KMS-11 (cell line): ENCODE results near the gene AMDHD2.

Source experiments
- H2AFZ ChIP-seq: fragments of 200-600 bp; sonication (generic); 2 replicates; pipeline ENCODE4 v1.6.1; 2016; ENCODE audit warnings: antibody characterized with exemption, mixed run types, low read depth
- H3K27ac ChIP-seq: fragments of 200-600 bp; sonication (generic); 2 replicates; pipeline ENCODE4 v1.6.1; 2016; ENCODE audit warnings: mild to moderate bottlenecking, mixed run types
- H3K27me3 ChIP-seq: fragments of 200-600 bp; sonication (generic); 2 replicates; pipeline ENCODE4 v1.6.1; 2017; ENCODE audit warnings: mild to moderate bottlenecking, low read depth, mixed run types, moderate library complexity; ENCODE audit not compliant: insufficient read depth
- H3K36me3 ChIP-seq: fragments of 200-600 bp; sonication (generic); 2 replicates; pipeline ENCODE4 v1.6.1; 2017; ENCODE audit warnings: mild to moderate bottlenecking, mixed run types; ENCODE audit not compliant: insufficient read depth
- H3K4me1 ChIP-seq: fragments of 200-600 bp; sonication (generic); 2 replicates; pipeline ENCODE4 v1.6.1; 2016; ENCODE audit warnings: mild to moderate bottlenecking, low read depth, mixed run types; ENCODE audit not compliant: poor library complexity, severe bottlenecking
- H3K4me2 ChIP-seq: fragments of 200-600 bp; sonication (generic); 2 replicates; pipeline ENCODE4 v1.7.0; 2016; ENCODE audit warnings: mild to moderate bottlenecking, mixed run types
- H3K4me3 ChIP-seq: fragments of 200-600 bp; sonication (generic); IDR thresholded peaks from 2 replicates; pipeline ENCODE4 v1.6.1; 2017; ENCODE audit warnings: low read depth, low read length, mixed read lengths; ENCODE audit not compliant: insufficient read depth
- H3K79me2 ChIP-seq: fragments of 200-600 bp; sonication (generic); 2 replicates; pipeline ENCODE4 v1.6.1; 2016; ENCODE audit warnings: low read depth, mixed run types; ENCODE audit not compliant: insufficient read depth
- H3K9ac ChIP-seq: fragments of 200-600 bp; sonication (generic); 2 replicates; pipeline ENCODE4 v1.6.1; 2016; ENCODE audit warnings: mild to moderate bottlenecking, mixed run types
- H4K20me1 ChIP-seq: fragments of 200-600 bp; sonication (generic); 2 replicates; pipeline ENCODE4 v1.6.1; 2016; ENCODE audit warnings: mild to moderate bottlenecking, mixed run types; ENCODE audit not compliant: insufficient read depth
- TF ChIP-seq, protein P1 (sequence below): fragments of 200-600 bp; sonication (generic); conservative IDR thresholded peaks from 2 replicates; pipeline ENCODE4 v1.6.1; 2017; ENCODE audit warnings: low read depth, mild to moderate bottlenecking, antibody characterized with exemption, low read length, moderate library complexity, mixed read lengths

The AMDHD2 gene

DNA sequence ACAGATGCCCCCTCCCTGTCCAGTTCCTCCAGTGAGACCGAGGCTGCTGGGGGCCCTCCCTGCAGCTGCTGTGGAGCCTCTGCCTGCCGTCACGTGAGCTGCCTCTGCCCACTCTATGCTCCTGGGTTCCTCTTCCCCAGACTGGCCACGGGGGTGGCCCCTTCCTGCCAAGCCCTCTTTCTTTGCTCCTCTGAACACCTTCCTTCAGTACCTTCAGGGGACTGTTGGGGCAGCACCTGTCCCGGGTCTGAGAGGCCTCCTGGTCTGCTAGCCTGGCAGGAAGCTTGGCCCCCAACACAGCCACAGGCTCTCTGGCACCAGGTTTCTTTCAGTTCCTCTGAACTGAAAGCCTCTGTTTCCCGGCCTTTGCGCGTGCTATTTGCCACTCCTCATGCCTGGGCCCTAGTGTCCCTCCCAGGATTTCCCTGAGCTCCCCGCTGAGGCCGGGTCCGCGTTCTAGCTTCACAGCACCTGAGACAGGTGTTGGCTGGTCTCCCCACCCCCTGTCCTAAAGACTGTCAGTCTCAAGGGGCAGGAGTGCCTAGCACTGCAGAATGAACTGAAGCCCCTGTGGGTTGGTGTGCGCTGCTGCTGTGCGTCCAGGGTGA is 13.0 kb upstream of the AMDHD2 start:
- H3K36me3 ChIP-seq: no peaks in the 10 kb centered on the region
- no peak overlapping the region for H2AFZ ChIP-seq
- TF ChIP-seq, protein P1, sequence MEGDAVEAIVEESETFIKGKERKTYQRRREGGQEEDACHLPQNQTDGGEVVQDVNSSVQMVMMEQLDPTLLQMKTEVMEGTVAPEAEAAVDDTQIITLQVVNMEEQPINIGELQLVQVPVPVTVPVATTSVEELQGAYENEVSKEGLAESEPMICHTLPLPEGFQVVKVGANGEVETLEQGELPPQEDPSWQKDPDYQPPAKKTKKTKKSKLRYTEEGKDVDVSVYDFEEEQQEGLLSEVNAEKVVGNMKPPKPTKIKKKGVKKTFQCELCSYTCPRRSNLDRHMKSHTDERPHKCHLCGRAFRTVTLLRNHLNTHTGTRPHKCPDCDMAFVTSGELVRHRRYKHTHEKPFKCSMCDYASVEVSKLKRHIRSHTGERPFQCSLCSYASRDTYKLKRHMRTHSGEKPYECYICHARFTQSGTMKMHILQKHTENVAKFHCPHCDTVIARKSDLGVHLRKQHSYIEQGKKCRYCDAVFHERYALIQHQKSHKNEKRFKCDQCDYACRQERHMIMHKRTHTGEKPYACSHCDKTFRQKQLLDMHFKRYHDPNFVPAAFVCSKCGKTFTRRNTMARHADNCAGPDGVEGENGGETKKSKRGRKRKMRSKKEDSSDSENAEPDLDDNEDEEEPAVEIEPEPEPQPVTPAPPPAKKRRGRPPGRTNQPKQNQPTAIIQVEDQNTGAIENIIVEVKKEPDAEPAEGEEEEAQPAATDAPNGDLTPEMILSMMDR: no peak
- no peak overlapping the region for H3K4me3 ChIP-seq
- H3K4me2 ChIP-seq: no peak overlapping the region
- H3K27ac ChIP-seq: no peak overlapping the region
- peaks cover 20% of the 10 kb centered on the region for H3K4me1 ChIP-seq
- H3K79me2 ChIP-seq: no peaks in the 10 kb centered on the region
- H3K9ac ChIP-seq: no peak overlapping the region
- no peaks in the 10 kb centered on the region for H3K27me3 ChIP-seq
- H4K20me1 ChIP-seq: no peaks in the 10 kb centered on the region

DNA sequence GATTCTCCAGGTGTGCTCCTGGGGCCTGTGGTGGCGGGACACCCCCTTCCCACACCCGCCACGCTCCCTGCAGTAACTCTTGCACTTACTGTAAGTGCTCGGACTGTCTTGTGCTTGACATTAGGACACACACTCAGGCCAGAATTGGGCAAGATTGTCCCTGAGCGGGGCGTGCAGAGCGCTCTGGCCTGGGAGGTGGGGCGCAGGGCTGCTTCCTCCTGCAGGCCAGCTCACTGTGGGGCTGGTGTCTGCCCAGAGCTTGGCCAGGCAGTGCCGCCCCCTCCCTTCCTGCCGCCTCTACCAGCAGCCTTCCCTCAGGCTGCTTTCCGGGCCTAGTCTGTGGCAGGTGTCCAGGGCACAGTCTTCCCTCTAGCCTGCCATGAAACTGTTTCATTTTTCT is 12.5 kb upstream of the AMDHD2 start:
- H3K4me3 ChIP-seq: no peak overlapping the region
- no peaks in the 10 kb centered on the region for H3K79me2 ChIP-seq
- H3K9ac ChIP-seq: no peak overlapping the region
- TF ChIP-seq, protein P1: no peak
- H3K4me2 ChIP-seq: no peak overlapping the region
- H3K27ac ChIP-seq: no peak overlapping the region
- no peaks in the 10 kb centered on the region for H4K20me1 ChIP-seq
- H3K36me3 ChIP-seq: no peaks in the 10 kb centered on the region
- no peaks in the 10 kb centered on the region for H3K27me3 ChIP-seq
- H2AFZ ChIP-seq: no peak overlapping the region
- peaks cover 25% of the 10 kb centered on the region for H3K4me1 ChIP-seq

DNA sequence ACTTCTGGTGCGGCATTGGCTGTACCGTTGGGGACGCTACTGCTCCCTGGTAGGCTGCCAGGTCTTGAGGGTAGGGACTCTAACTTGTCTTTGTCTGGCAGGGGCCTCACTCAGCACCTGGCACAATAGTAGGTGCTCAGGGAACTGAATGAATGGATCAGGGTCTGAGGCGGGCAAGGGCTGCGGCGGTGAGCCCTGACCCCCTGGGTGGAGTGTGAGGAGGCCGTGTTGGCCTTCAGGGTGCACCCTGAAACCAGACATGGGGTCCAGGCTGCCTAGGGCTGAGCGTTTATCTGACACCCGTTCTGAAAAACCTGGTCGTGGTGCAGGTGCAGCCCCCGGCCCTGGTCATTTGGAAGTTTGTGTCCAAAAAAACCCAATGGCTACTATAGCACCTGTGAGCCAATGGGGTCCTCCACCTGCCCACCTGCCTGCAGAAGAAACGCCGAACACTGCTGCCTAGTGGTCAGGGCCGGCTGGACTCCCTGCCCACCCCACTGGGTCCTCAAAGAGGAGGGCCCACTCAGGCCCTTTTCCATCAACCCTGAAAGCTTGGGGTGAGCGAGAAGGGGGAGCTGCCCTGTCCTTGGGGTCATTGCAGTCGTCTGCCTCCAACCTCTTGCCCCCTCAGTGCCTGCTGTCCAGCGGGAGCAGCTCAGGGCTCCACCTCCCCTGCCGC is 11.3 kb upstream of the AMDHD2 start:
- TF ChIP-seq, protein P1: no peak
- no peak overlapping the region for H3K4me2 ChIP-seq
- no peak overlapping the region for H3K9ac ChIP-seq
- no peaks in the 10 kb centered on the region for H3K36me3 ChIP-seq
- H2AFZ ChIP-seq: no peak overlapping the region
- no peaks in the 10 kb centered on the region for H3K27me3 ChIP-seq
- H3K79me2 ChIP-seq: peaks cover under 1% of the 10 kb centered on the region; the same call in 1 of the 2 replicates
- no peak overlapping the region for H3K4me3 ChIP-seq
- no peaks in the 10 kb centered on the region for H4K20me1 ChIP-seq
- peaks cover 31% of the 10 kb centered on the region for H3K4me1 ChIP-seq
- no peak overlapping the region for H3K27ac ChIP-seq

DNA sequence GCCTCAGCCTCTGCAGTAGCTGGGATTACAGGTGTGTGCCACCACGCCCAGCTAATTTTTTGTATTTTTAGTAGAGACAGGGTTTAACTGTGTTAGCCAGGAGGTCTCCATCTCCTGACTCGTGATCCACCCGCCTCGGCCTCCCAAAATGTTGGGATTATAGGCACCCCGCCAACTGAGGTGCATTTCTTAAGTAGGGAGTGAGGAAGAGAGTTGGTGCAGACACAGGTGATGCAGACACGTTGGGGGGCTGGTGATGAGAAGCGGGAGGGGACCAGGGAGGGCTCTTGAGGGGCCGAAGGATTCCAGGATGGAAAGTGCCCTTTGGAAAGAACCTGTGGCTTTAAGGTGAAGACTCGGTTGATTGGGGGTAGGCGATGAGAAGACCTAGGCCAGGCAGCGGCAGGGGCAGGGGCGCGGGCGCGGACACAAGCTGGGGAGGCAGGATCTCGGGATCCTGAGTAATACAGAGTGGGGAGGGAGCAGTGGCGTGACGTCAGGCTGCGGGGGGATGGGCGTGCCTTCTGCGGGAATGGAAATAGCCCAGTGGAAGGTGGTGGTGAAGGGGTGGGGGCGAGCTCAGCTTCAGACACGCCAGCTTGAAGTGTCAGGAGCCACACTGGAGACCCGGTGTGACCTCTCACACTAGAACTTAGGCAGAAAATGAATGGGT is 8.9 kb upstream of the AMDHD2 start:
- Histone ChIP-seq H3K27ac (no peak overlapping the region), H3K79me2 (peaks cover 23% of the 10 kb centered on the region), H3K4me2 (no peak overlapping the region), H3K9ac (no peak overlapping the region), H2AFZ (no peak overlapping the region), H3K36me3 (no peaks in the 10 kb centered on the region), H3K4me3 (no peak overlapping the region), H3K27me3 (no peaks in the 10 kb centered on the region), H4K20me1 (peaks cover 4% of the 10 kb centered on the region; the same call in 1 of the 2 replicates), H3K4me1 (peaks cover 46% of the 10 kb centered on the region)
- TF ChIP-seq, protein P1: no peak
